Muscle of arm (tissue), 12 donors: ENCODE results near the gene TOX3. TPM values are rescaled to one million over a fixed set of nuclear protein-coding genes. Genes with fewer than 3 reads are reported as not detected.

Source experiments
- DNase-seq: peaks from one replicate; pipeline ENCODE4 v3.0.0-alpha.2; 2013
- polyA plus RNA-seq, 12 donors: library from polyadenylated mRNA; unstranded; fragments of 120-200 nt; gene quantifications; one replicate each; pipeline ENCODE4 v1.2.1, GENCODE V29; 2013; ENCODE audit not compliant: insufficient read length in 12 of 12

The TOX3 gene
- polyA plus RNA-seq, 12 donors, result 1.1 to 6.0 (median 2.2) TPM; not detected in 1

DNA sequence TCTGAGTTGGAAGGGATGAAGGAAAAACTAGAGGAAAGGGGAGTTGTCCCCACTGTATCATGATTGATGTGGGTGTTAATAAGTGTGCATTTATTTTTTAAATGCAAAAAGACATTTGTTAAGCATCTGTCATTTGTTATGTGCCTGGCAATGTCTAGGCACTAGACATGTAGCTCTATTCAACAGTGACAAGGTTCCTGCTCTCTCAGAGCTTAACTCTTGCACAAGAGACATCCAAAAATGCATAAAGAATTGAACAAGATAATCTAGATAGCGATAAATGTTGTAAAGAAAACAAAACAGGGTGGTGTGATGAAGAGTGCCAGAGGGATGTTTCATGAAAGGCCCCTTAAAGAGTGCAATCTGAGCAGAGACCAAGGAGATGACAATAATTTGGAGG, 148.9 kb downstream of the TOX3 start:
- DNase-seq, result no peak

DNA sequence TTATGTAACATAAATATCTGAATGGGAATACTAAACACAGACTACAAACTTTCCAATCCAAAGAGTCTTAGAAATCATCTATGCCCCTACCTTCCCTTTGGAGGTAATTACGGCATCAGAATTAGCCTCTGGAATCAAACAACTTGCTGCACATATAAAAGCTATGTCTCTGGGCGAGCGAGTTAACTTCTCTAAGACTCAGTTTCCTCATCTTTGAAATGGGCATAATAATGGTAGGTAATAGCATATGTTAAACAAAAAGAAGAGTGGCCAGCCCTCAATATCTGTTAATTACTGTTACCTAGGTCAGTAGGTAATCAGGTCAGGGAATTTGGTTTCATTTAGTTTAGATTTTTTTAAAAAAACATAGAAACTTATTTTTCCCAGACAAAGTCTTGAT, 153.5 kb downstream of the TOX3 start:
- no peak for DNase-seq

DNA sequence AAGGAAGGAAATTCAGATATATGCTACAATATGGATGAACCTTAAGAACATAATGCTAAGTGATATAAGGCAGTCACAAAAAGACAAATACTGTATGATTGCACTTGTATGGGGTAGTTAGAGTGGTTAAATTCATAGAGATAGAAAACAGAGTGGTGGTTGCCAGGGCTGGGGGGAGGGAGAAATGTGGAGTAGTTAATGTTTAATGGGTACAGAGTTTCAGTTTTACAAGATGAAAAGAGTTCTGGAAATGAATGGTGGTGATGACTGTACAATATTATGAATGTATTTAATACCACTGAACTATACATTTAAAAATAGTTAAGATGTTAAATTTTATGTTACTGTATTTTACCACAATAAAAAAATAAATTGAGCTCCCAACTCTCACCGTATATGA, 157.9 kb downstream of the TOX3 start:
- no peak for DNase-seq
